ENCODE data around the gene SERPINE1.
A peak's percentile ranks its signal among the peaks of the same experiment; 100 is the strongest.
"Not testable (repeated sequence)": the region's sequence is repeated elsewhere in the genome, so short reads cannot be mapped to it uniquely, and the experiment has no call there.

Gene SERPINE1
- total RNA-seq: 0.22 to 0.48 reads per million in 2 experiments

DNA sequence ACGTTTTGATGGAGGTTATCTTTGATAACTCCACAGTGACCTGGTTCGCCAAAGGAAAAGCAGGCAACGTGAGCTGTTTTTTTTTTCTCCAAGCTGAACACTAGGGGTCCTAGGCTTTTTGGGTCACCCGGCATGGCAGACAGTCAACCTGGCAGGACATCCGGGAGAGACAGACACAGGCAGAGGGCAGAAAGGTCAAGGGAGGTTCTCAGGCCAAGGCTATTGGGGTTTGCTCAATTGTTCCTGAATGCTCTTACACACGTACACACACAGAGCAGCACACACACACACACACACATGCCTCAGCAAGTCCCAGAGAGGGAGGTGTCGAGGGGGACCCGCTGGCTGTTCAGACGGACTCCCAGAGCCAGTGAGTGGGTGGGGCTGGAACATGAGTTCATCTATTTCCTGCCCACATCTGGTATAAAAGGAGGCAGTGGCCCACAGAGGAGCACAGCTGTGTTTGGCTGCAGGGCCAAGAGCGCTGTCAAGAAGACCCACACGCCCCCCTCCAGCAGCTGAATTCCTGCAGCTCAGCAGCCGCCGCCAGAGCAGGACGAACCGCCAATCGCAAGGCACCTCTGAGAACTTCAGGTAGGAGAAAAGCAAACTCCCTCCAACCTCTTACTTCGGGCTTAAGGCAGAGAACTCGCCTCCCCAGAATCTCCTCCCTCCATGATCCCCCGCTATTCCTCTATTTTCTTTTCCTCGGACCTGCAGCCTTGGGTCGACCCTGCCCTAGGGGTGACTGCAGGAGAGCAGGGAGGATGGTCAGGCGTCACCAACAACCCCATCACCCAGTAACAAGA is at the start of gene SERPINE1:
SERPINE1 (plus strand) TSS at position 454 of the 809 bp plus-strand sequence. CDS start 1,290 bp downstream, outside the sequence.
- DNase-seq (ENCODE audit: low read depth): no peak

DNA sequence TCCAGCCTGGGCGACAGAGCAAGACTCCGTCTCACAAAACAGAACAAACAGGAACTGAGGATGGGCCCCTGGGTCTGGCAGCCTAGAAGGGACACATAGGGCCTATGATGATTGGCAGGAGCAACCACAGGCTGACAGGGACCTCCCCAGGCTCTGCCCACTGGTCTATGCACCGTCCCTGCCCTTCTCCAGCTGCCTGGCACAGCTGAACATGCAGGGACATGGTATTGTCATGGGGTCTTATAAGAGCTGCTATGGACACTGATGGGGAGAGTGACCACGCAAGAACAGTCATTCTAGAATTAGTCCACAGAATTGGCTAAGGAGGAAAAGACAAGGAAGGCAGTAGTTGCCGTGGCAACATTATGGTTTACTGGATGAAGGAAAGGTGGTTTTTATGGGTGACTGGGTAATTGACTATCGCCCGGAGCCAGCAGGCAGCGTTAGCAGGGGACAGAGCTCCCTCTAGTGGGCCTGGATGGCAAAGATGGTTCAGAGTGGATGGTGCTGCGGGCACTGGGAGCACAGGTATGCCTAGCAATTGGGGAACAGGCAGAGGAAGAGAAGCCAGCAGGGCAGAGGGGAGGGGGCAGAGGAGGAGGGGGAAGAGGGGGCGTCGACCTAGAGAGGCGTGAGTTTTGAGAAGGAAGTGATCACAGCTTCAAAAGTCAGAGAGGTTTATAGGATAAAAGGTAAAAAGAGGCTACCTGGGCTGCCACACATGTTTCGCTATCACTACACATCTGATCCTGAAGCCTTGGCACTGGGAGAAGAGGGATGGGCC is 49.4 kb upstream of the SERPINE1 start:
- peak; percentile 73 for DNase-seq (ENCODE audit: low read depth)

DNA sequence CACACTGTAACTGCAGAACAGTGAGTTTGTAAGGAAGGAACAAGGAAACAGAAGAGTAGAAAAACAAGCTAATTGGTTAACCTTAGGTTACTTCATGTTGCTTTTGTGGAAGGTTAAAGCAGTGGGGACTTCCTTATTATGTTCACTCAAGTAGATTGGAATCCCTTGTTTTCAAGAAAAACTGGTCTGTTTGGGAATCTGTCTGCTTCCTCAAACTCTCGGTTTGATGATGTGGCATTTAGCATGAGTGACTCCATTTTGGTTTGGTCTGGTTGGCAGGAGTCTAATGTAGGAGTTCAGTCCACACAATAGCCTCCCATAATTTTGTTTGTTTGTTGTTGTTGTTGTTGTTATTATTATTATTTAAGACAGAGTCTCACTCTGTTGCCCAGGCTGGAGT is 45.5 kb upstream of the SERPINE1 start:
- no peak for DNase-seq (ENCODE audit: low read depth)

DNA sequence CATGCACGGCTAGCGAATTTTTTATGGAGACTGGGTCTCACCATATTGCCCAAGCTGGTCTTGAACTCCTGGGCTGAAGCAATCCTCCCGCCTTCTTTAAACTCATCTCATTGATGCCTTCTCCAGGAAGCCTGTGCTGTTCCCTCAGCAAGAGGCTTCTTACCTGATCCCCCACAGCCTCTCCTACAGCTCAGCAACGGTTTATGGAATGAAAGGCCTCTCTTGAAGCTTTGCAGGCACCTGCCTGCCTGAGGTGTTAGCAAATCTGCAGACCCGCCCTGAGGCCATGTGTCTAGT is 42.1 kb upstream of the SERPINE1 start:
- no peak for DNase-seq (ENCODE audit: low read depth)

DNA sequence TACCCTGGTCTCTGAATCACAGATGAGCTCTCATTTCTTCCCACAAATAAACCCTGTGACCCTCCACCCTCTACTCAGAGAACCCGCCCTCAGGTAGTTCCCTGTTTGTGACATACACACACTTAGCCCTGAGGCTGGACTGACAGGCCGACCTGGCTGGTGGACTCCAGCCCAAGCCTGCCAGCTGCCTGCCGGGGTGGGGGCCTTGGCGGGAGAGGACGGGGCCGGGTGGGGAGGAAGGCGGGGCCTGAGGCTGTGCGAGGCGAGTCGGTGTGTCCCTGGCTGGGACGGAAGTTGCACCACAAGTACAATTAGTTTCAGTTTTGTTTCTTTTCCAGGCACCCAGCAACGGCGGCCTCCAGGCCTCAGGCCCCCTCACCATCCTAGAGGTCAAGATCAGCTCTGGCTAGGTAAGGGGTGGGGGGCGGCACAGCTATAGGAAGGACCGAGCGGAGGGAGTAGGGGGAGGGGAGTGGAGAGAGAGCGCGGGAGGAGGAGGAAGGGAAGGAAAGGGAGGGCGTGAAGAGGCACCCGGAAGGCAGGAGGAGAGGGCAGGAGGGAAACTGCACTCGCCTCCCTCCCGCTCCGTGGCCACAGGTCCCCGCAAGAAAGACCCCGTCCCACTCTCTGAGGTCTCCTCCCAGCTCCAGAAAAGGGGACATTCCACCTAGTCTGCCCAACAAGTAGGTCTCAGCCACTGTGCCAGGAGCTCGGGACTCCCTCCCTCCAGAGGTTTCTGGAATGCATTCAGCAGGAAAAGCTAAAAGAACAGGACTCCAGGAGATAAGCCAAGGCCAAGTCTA is 41.5 kb upstream of the SERPINE1 start, which contains the start of gene TRIM56:
TRIM56 (plus strand) TSS at position 320 of the 803 bp plus-strand sequence. CDS start 1,832 bp downstream, outside the sequence.
- peak; percentile 49 for DNase-seq (ENCODE audit: low read depth)

DNA sequence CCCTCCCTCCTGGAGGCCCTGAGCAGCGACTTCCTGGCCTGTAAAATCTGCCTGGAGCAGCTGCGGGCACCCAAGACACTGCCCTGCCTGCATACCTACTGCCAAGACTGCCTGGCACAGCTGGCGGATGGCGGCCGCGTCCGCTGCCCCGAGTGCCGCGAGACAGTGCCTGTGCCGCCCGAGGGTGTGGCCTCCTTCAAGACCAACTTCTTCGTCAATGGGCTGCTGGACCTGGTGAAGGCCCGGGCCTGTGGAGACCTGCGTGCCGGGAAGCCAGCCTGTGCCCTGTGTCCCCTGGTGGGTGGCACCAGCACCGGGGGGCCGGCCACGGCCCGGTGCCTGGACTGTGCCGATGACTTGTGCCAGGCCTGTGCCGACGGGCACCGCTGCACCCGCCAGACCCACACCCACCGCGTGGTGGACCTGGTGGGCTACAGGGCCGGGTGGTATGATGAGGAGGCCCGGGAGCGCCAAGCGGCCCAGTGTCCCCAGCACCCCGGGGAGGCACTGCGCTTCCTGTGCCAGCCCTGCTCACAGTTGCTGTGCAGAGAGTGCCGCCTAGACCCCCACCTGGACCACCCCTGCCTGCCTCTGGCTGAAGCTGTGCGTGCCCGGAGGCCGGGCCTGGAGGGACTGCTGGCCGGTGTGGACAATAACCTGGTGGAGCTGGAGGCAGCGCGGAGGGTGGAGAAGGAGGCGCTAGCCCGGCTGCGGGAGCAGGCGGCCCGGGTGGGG is 39.4 kb upstream of the SERPINE1 start:
- no peak for DNase-seq (ENCODE audit: low read depth)

DNA sequence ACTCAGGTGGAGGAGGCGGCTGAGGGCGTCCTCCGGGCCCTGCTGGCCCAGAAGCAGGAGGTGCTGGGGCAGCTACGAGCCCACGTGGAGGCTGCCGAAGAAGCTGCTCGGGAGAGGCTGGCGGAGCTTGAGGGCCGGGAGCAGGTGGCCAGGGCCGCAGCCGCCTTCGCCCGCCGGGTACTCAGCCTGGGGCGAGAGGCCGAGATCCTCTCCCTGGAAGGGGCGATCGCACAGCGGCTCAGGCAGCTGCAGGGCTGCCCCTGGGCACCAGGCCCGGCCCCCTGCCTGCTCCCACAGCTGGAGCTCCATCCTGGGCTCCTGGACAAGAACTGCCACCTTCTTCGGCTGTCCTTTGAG is 38.9 kb upstream of the SERPINE1 start:
- no peak for DNase-seq (ENCODE audit: low read depth)

DNA sequence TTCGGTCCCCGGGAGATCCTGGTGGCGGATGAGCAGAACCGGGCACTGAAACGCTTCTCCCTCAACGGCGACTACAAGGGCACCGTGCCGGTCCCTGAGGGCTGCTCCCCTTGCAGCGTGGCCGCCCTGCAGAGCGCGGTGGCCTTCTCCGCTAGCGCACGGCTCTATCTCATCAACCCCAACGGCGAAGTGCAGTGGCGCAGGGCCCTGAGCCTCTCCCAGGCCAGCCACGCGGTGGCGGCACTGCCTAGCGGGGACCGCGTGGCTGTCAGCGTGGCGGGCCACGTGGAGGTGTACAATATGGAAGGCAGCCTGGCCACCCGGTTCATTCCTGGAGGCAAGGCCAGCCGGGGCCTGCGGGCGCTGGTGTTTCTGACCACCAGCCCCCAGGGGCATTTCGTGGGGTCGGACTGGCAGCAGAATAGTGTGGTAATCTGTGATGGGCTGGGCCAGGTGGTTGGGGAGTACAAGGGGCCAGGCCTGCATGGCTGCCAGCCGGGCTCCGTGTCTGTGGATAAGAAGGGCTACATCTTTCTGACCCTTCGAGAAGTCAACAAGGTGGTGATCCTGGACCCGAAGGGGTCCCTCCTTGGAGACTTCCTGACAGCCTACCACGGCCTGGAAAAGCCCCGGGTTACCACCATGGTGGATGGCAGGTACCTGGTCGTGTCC is 37.9 kb upstream of the SERPINE1 start:
- no peak for DNase-seq (ENCODE audit: low read depth)

DNA sequence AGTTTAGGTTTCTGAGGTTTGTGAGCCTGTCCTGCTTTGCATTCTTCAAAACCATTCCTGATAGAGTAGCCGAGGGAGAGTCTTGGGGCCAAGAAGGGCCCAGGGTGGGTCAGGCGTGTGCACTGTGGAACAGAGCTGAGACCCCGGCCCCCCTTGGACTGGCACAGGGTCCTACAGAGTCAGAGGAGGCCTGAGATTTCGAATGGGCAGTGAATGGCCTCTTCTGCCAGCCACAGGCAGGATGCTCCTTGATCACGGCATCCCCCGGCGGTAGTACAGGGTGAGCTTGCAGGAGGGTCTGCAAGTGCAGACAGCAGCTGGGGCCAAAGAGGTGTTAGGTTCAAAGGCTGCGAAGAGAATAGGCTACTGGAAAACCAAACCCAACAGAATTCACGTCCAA is 37.0 kb upstream of the SERPINE1 start:
- no peak for DNase-seq (ENCODE audit: low read depth)

DNA sequence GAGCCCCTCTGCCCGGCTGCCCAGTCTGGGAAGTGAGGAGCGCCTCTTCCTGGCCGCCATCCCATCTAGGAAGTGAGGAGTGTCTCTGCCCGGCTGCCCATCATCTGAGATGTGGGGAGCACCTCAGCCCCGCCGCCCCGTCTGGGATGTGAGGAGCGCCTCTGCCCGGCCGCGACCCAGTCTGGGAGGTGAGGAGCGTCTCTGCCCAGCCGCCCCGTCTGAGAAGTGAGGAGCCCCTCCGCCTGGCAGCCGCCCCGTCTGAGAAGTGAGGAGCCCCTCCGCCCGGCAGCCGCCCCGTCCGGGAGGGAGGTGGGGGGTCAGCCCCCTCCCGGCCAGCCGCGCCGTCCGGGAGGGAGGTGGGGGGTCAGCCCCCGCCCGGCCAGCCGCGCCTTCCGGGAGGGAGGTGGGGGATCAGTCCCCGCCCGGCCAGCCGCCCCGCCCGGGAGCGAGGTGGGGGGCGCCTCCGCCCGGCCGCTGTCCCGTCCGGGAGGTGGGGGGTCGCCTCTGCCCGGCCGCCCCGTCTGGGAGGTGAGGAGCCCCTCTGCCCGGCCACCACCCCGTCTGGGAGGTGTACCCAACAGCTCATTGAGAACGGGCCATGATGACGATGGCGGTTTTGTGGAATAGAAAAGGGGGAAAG is 34.5 kb upstream of the SERPINE1 start:
- DNase-seq (ENCODE audit: low read depth): not testable (repeated sequence)

DNA sequence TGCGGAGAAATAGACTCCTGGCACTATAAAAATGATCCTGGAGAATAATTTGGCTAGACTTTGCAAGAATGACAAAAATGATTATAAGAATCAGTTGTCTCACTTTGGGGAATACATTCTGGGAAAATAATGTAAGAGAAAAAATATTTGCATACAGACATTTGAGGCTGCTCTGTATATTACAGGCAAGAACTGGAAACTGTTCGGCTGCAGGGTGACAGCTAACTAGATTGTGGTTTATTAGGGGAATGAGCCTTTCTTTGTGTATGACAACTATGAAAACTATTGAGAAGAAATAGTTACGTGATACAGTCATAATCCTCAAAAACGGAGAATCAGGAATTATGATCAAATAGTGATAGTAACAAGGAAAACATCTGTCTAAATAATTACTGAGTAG is 33.0 kb upstream of the SERPINE1 start:
- DNase-seq (ENCODE audit: low read depth): no peak

DNA sequence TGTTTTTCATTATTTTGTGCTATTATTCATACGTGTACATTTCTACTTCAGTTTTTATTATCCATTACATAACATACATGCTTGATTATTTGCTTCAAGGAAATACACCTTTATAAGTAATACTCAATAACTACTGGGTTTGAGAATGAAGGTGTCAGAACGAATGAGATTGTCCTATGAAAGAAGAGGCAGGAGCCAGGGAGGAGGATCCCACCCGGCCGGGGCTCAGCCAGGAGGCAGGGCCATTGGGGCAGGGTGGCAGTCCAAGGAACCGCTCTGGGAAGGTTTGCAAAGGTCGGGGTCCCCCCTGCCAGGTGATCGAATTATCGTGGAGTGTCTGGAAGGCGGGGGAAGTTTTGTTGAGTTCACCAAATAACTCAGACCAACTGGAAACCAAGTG is 32.5 kb upstream of the SERPINE1 start:
- no peak for DNase-seq (ENCODE audit: low read depth)

DNA sequence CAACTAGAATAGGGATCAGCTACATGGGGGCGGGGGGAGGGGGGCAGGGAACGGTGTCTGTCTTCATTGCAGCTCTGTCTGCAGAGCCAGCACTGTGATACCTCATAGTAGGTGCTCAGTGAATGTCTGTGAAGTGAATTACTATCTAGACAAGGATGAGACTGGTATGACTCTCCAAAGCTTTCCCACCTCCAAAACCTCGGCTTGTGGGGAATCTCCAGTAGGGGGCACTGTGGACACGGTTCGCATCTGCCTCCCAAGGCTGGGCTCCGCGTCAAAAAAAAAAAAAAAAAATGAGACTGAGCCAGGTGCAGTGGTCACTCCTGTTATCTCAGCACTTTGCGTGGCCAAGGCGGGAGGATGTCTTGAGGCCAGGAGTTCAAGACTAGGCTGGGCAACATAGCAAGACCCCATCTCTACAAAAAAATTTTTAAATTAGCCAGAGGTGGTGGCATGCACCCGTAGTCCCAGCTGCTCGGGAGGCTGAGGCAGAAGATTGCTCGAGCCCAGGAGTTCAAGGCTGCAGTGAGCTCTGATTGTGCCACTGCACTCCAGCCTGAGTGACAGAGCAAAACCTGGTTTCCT is 32.0 kb upstream of the SERPINE1 start:
- DNase-seq (ENCODE audit: low read depth): no peak

DNA sequence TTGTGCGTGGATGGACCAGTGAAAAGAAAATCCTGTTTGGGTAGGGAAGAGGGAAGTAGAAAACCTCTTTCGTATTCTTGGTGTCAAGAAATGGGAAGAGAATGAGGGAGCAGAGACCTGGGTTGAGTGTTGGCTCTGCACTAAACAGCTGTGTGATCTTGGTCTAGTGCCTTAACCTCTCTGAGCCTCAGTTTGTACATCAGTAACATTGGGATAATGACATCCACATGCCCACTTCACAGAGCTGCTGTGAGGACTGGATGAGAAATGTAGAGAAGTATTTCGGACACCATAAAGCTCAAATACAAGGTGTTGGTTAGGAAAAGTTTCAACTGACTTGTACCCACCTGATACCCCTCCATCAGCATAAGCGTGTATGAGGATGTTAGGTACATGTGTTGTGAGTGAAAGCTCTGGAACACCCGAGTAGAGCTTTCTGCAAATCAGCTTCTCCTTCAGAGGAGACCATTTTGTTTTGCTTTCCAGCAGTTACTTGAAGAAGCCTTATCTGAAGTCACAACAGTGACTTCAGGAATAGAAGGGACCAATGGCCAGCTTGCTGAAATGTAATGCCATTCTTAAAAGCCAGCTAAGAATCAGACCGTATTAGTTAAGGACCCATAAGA is 30.5 kb upstream of the SERPINE1 start:
- no peak for DNase-seq (ENCODE audit: low read depth)

DNA sequence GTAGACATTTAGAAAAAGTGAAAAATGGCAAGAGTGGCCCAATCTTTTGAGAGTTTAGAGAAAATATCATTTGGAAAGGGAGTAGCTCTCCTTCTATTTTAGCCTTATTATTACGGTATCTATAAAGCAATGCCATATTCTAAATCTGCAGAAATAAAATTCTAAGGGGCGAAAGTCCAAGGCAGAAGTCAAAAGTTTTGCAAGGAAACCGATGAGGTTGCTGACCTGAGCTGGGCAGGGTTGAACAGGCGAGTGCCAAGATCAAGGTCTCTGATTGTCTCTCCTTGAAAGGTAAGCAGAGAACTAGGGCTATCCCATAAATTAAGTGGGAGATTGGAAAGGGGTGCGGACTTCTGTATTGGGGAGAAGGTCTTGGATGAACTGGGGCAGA is 30.0 kb upstream of the SERPINE1 start:
- no peak for DNase-seq (ENCODE audit: low read depth)

DNA sequence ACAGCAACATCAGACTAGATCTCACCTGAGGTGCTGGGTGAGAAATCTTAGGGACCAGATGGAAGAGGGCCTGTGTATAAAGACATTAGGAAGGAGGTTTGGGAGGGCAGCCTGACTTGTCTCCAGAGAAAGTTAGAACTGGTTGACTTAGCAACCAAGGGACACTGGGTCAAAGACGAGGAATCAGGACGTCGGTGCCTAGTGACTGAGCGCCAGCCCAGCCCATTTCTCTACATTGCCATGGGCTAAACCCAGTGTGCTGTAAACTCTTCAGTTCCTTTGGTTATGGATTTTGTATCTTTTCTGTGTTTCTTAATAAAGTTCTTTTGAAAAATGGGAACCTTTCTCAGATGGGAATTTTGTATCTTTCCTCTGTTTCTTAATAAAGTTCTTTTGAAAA is 29.3 kb upstream of the SERPINE1 start:
- no peak for DNase-seq (ENCODE audit: low read depth)

DNA sequence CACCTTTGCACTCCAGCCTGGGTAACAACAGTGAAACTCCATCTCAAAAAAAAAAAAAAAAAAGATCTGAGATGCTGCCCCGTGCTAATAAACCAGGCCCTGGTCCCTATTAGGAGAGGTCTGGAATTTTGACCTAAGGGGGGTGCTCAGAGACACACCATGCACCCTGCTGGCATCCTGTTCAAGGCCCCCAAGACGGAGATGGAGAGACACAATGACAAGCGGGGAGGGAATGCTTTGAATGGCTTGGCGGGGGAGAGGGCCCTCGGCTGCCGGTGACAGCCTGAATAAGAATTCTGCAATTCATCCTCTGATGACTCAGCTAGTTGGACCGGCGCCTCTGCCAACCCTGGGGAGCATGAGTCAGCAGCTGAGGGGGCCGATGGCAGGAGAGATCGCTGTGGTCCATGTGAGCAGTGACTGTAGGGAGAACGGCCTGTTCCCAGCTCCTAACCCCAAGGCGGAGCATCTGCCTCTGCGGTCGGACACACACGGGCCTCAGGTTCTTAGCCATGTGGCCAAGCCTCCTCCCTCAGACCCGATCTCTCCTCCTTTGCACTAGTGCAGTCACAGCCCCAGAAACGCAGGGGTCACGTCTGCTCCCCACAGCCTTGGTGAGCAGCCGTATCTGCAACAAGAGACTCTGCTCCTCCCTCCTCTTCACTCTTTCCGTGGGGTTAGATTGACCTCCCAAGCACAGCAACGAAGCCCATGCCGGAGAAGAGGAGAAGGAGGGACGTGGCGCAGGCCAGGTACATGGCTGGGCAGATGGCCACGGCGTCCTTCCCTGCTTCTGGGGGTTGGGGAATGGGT is 26.7 kb upstream of the SERPINE1 start:
- no peak for DNase-seq (ENCODE audit: low read depth)

DNA sequence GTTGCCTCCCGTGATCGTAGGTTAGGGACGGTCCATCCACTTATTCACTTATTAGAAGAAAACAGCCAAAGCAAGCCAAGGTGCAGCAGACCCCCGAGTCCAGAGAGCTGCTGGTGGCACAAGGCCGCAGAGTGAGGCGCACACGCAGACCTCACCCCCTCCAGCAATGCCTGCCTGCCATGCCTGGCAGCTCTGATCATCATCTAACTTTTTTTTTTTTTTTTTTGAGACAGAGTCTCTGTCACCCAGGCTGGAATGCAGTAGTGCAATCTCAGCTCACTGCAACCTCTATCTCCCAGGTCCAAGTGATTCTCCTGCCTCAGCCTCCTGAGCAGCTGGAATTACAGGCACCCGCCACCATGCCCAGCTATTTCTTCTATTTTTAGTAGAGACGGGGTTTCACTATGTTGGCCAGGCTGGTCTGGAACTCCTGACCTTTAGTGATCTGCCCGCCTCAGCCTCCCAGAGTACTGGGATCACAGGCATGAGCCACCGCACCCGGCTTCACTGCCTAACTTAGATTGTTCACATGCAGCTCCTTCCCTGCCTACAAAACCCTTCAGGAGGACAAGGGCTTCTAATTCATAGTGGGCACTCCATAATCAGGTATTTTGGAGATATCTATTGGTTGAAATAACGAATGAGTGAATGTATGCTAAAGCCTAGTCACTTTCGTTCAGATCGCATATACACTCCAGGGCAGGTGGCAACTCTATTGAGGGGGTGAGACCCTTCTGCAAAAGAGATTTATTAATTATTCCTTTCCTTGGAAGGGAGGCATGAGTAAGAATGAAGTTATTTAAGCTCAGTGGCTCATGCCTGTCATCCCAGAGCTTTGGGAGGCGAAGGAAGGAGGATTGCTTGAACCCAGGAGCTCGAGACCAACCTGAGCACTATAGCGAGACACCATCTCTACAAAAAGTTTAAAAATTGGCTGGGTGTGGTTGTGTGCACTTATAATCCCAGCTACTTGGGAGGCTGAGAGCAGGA is 25.8 kb upstream of the SERPINE1 start:
- DNase-seq (ENCODE audit: low read depth): no peak
